GM12875 (cell line): ENCODE measurements around the gene HTT.

ENCODE experiments used
- H3K4me3 ChIP-seq: one replicate; pipeline ENCODE4 v1.5.1; 2011; ENCODE audit warnings: low read depth, low read length, control low read depth
- CTCF ChIP-seq: IDR thresholded peaks from 2 replicates; pipeline ENCODE4 v1.5.1; 2011; ENCODE audit warnings: low read depth, mild to moderate bottlenecking, control low read depth, inconsistent platforms, low read length, moderate library complexity, borderline replicate concordance; ENCODE audit not compliant: insufficient read depth

Gene HTT

GRCh38 chr4:3234171-3235029 is 159.9 kb downstream of the HTT start:
- no peak for TF ChIP-seq CTCF
- no peak overlapping the region for H3K4me3 ChIP-seq

- TF ChIP-seq CTCF, result no peak
- H3K4me3 ChIP-seq, result no peak overlapping the region
These were observed 160.5 kb downstream of the HTT start for GRCh38 chr4:3235030-3235345.

GRCh38 chr4:3235581-3235980 is 161.1 kb downstream of the HTT start:
- no peak for TF ChIP-seq CTCF
- H3K4me3 ChIP-seq, result no peak overlapping the region

GRCh38 chr4:3236326-3236878 is 161.9 kb downstream of the HTT start:
- H3K4me3 ChIP-seq, result no peak overlapping the region
- no peak for TF ChIP-seq CTCF

GRCh38 chr4:3237266-3237665 is 162.8 kb downstream of the HTT start:
- no peak for TF ChIP-seq CTCF
- no peak overlapping the region for H3K4me3 ChIP-seq

GRCh38 chr4:3237712-3238560 is 163.5 kb downstream of the HTT start:
- no peak for TF ChIP-seq CTCF
- H3K4me3 ChIP-seq, result no peak overlapping the region
